MM.1S (cell line): ENCODE results near the gene RAB6B.

Experiments
- CTCF ChIP-seq: fragments of 300-600 bp; sonication (generic); IDR thresholded peaks from 2 replicates; pipeline ENCODE4 v1.5.1; 2016; ENCODE audit warnings: antibody characterized with exemption, low read length, mixed read lengths
- EZH2 ChIP-seq: fragments of 300-600 bp; sonication (generic); optimal IDR thresholded peaks from 2 replicates; pipeline ENCODE3; 2017; ENCODE audit warnings: low read depth, mild to moderate bottlenecking, antibody characterized with exemption, low read length, mixed read lengths
- EZH2phosphoT487 ChIP-seq: fragments of 300-600 bp; sonication (generic); IDR thresholded peaks from 2 replicates; pipeline ENCODE4 v1.6.1; 2018; ENCODE audit warnings: antibody characterized with exemption, low read length

GRCh38 chr3:133901847-133902246 is 6.2 kb upstream of the RAB6B start:
- TF ChIP-seq CTCF, result no peak
- TF ChIP-seq EZH2phosphoT487, result no peak
- no peak for TF ChIP-seq EZH2
